Ovary (tissue), 10 donors: ENCODE measurements around the gene TMED10. TPM values are rescaled to one million over a fixed set of nuclear protein-coding genes. Genes with fewer than 3 reads are reported as not detected.

Experiments
- DNase-seq, 5 donors: peaks; one replicate each; pipeline ENCODE4 v3.0.0-alpha.2; 2019 to 2020
- H3K27ac ChIP-seq, 2 donors: fragments of 200-600 bp; one replicate each; pipeline versions ENCODE4 v1.5.1 to v1.8.0; 2019 to 2022
- H3K27me3 ChIP-seq: fragments of 200-600 bp; one replicate; pipeline ENCODE4 v1.8.0; 2022
- H3K36me3 ChIP-seq: fragments of 200-600 bp; sonication (generic); one replicate; pipeline ENCODE4 v1.5.1; 2019
- H3K4me1 ChIP-seq: one replicate; pipeline ENCODE4 v1.8.1; 2013; ENCODE audit warnings: mild to moderate bottlenecking, moderate library complexity; ENCODE audit not compliant: insufficient read depth
- H3K4me3 ChIP-seq: fragments of 200-600 bp; sonication (generic); one replicate; pipeline ENCODE4 v1.5.1; 2017
- H3K9me3 ChIP-seq, 2 donors: fragments of 200-600 bp in 1 of 2; sonication (generic) in 1 of 2; one replicate each; pipeline versions ENCODE4 v1.5.1 to v1.8.1; 2013 to 2019; ENCODE audit warnings: mild to moderate bottlenecking in 1 of 2, moderate library complexity in 1 of 2
- CTCF ChIP-seq, 3 donors: fragments of 450-650 bp in 2 of 3; fragments of 200-600 bp in 1 of 3; IDR thresholded peaks; one replicate each; pipeline versions ENCODE4 v1.5.1 to v1.8.0; 2016 to 2022; ENCODE audit warnings: antibody characterized with exemption in 3 of 3, mild to moderate bottlenecking in 1 of 3
- EP300 ChIP-seq: sonication (generic); formaldehyde crosslinking; IDR thresholded peaks from one replicate; pipeline ENCODE4 v1.6.1; 2017; ENCODE audit warnings: antibody characterized with exemption
- POLR2A ChIP-seq: fragments of 450-650 bp; IDR thresholded peaks from one replicate; pipeline ENCODE4 v1.6.1; 2017; ENCODE audit warnings: antibody characterized with exemption, mild to moderate bottlenecking, moderate library complexity
- WGBS, 3 donors: extraction: QIAGEN DNeasy Blood & Tissue Kit in 1 of 3; methylation state at CpG; one replicate each; pipeline versions ENCODE4 v1.1.5 to v1.1.7; 2013 to 2017; 5-methylcytosine and 5-hydroxymethylcytosine counted together
- intact Hi-C, 4 donors: fragments of 100-400 bp; cut with DNase I; formaldehyde crosslinking; loops; one replicate each; pipeline versions ENCODE4 v1.11.0 to v1.15.1; 2022 to 2023
- long read RNA-seq, 3 donors: library from polyadenylated mRNA in 2 of 3; unstranded in 2 of 3; transcript quantifications; one replicate each; pipeline ENCODE4 v2.0.0 and lab custom pipeline, GENCODE V29; 2021 to 2026
- polyA plus RNA-seq, 2 donors: library from polyadenylated mRNA; stranded (reverse); fragments of 200-250 nt in 1 of 2; fragments of 350-450 nt in 1 of 2; fragmentation: Illumina TruSeq in 1 of 2; extraction: RNeasy Lipid Tissue Mini Kit (QIAGEN cat#74804) in 1 of 2; gene quantifications; one replicate each; pipeline ENCODE4 v1.2.3, GENCODE V29; 2013 to 2014
- total RNA-seq, 7 donors: library from RNA; depleted of rRNA in 2 of 7; stranded (reverse); fragments of >200 nt in 2 of 7; fragmentation: NEBNext Ultra II Directional in 3 of 7; extraction: Animal tissue kit (Norgen Biotek cat#: 25700) in 3 of 7; gene quantifications; one replicate each; pipeline versions ENCODE4 v1.1.0 to v1.2.4, GENCODE V29; 2016 to 2023
- donor health status: DM: no; HTN: no; CAD: no; lungs with moderate emphysema.
- donor health status: DM: no; HTN: no; CAD: no.
- donor health status: Bipolar disorder and iron deficiency.
- donor health status: DM: yes; HTN: yes; CAD: no.
- donor health status: DM: no; HTN: no; CAD: no.
- donor health status: DM: yes; HTN: yes; CAD: no.

The TMED10 gene
- total RNA-seq (100 to 1,000 TPM; 172 to 446 (median 287) TPM), polyA plus RNA-seq (100 to 1,000 TPM; 164 to 315 TPM)
- long read RNA-seq, donor 1, full-length matches to known transcripts: 626 of 812 reads
- long read RNA-seq, donor 1, partial matches to known transcripts: 3 of 812 reads
- long read RNA-seq, donor 1, other reads (novel, unspliced or antisense): 183 of 812 reads
- long read RNA-seq, donor 2, full-length matches to known transcripts: 159 of 159 reads
- long read RNA-seq, donor 2, partial matches to known transcripts: 0 of 159 reads
- long read RNA-seq, donor 2, other reads (novel, unspliced or antisense): 0 of 159 reads
- long read RNA-seq, donor 3, full-length matches to known transcripts: 531 of 582 reads
- long read RNA-seq, donor 3, partial matches to known transcripts: 3 of 582 reads
- long read RNA-seq, donor 3, other reads (novel, unspliced or antisense): 48 of 582 reads

GRCh38 chr14:75176142-75176820, at the start of gene TMED10:
Gene TMED10 (minus strand): TSS chr14:75176612. CDS start chr14:75176579, 33 bp downstream.
- Histone ChIP-seq H3K9me3 (no peaks in the 10 kb centered on the region), H3K36me3 (no peaks in the 10 kb centered on the region), H3K27me3 (no peaks in the 10 kb centered on the region), H3K4me3 (peak within 1 kb of the TSS; percentile 92), H3K27ac (peak within 1 kb of the TSS; percentile 62 to 93), H3K4me1 (peaks cover 8% of the 10 kb centered on the region)
- TF ChIP-seq EP300 (peak; percentile 13), CTCF (IDR thresholded peaks at IDR 0.05) (no peak), POLR2A (peak; percentile 82)
- intact Hi-C loops: loop anchor here in 1 of 4 donors (5.0 kb wide), 1 partner anchor 101 kb away; the partner anchor contains the start of gene FOS
- peak; percentile 87 to 93 (median 91) for DNase-seq
- WGBS, 3 donors: 0 to 1% (median 1%) methylated on average over 47 to 49 of the region's 49 CpGs

GRCh38 chr14:75224561-75224960, 48.1 kb upstream of the TMED10 start:
- H3K4me1 ChIP-seq: no peaks in the 10 kb centered on the region
- TF ChIP-seq POLR2A (no peak), EP300 (no peak), CTCF (IDR thresholded peaks at IDR 0.05) (no peak)
- H3K27me3 ChIP-seq: no peaks in the 10 kb centered on the region
- H3K36me3 ChIP-seq: no peaks in the 10 kb centered on the region
- H3K9me3 ChIP-seq: no peaks in the 10 kb centered on the region
- 78 to 89% (median 78%) methylated on average over 2 of the region's 2 CpGs for WGBS, 3 donors
- intact Hi-C loops: no loop called here
- no peak overlapping the region for H3K4me3 ChIP-seq
- H3K27ac ChIP-seq: no peak overlapping the region
- no peak for DNase-seq

- no peaks in the 10 kb centered on the region for H3K36me3 ChIP-seq
- intact Hi-C loops: no loop called here
- H3K27ac ChIP-seq: no peak overlapping the region
- TF ChIP-seq POLR2A: no peak
- no peak for TF ChIP-seq CTCF (IDR thresholded peaks at IDR 0.05)
- TF ChIP-seq EP300: no peak
- DNase-seq: no peak
- no peaks in the 10 kb centered on the region for H3K9me3 ChIP-seq
- whole genome bisulfite sequencing, 3 donors: 82 to 84% (median 82%) methylated on average over 4 of the region's 4 CpGs
- no peaks in the 10 kb centered on the region for H3K27me3 ChIP-seq
- H3K4me1 ChIP-seq: no peaks in the 10 kb centered on the region
- H3K4me3 ChIP-seq: no peak overlapping the region
Measured at GRCh38 chr14:75223664-75224154, 47.3 kb upstream of the TMED10 start.

DNA sequence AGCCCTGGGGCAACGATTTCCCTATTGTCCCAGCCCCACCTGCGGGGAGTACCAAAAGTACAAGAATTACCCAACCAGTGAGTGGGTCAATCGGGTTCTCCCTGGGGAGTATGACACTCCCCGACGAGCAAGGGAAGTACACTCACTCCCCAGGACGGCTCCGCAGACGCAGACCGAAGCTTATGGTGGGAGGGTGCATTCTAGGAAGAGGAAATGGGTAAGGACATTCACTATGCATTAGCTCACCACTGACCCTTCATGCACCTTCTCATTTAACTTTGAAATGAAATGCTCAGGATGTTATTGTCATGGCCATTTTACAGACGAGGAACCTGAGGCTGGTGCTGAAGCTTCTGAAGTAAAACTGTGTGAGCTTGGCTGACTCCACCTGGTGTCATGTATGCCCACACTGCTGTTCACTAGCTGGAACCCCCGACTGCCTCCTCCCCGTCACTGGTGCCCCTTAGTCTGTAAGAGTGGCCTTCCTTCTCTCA, 45.8 kb upstream of the TMED10 start:
- no peaks in the 10 kb centered on the region for H3K9me3 ChIP-seq
- H3K27ac ChIP-seq: no peak overlapping the region
- DNase-seq: no peak
- 62 to 80% (median 70%) methylated on average over 12 of the region's 12 CpGs for WGBS, 3 donors
- intact Hi-C loops: no loop called here
- no peak overlapping the region for H3K4me3 ChIP-seq
- H3K4me1 ChIP-seq: no peaks in the 10 kb centered on the region
- H3K27me3 ChIP-seq: no peaks in the 10 kb centered on the region
- TF ChIP-seq EP300: no peak
- TF ChIP-seq CTCF (IDR thresholded peaks at IDR 0.05): no peak
- no peak for TF ChIP-seq POLR2A
- H3K36me3 ChIP-seq: no peaks in the 10 kb centered on the region
